HepG2 (cell line): ENCODE results near the gene ATP8B2. TPM values are rescaled to one million over a fixed set of nuclear protein-coding genes. Genes with fewer than 3 reads are reported as not detected.

Experiments used
- AKAP8 ChIP-seq: sonication (generic); formaldehyde crosslinking; IDR thresholded peaks from 2 replicates; pipeline ENCODE4 v1.5.1; 2020; ENCODE audit warnings: mild to moderate bottlenecking, missing genetic modification reagents
- DNMT3B ChIP-seq: conservative IDR thresholded peaks from 2 replicates; pipeline ENCODE4 v1.6.1; 2016; ENCODE audit warnings: missing biosample characterization, control low read depth
- FOSL1 ChIP-seq: sonication (generic); formaldehyde crosslinking; IDR thresholded peaks from 2 replicates; pipeline ENCODE4 v1.9.0; 2021; ENCODE audit warnings: missing genetic modification reagents, borderline replicate concordance
- HDAC1 ChIP-seq: sonication (generic); formaldehyde crosslinking; IDR thresholded peaks from 2 replicates; pipeline ENCODE4 v1.5.1; 2020; ENCODE audit warnings: mild to moderate bottlenecking, missing genetic modification reagents
- HMGA1 ChIP-seq: sonication (generic); formaldehyde crosslinking; conservative IDR thresholded peaks from 2 replicates; pipeline ENCODE4 v1.4.0; 2020; ENCODE audit warnings: missing genetic modification reagents
- IRX3 ChIP-seq: sonication (generic); formaldehyde crosslinking; IDR thresholded peaks from 2 replicates; pipeline ENCODE4 v1.8.1; 2023; ENCODE audit warnings: mild to moderate bottlenecking, low read depth, missing genetic modification reagents, borderline replicate concordance
- KDM6A ChIP-seq: IDR thresholded peaks from 2 replicates; pipeline ENCODE4 v1.6.1; 2016; ENCODE audit warnings: low read depth
- KLF13 ChIP-seq: sonication (generic); formaldehyde crosslinking; IDR thresholded peaks from 2 replicates; pipeline ENCODE4 v1.4.0; 2020; ENCODE audit warnings: mild to moderate bottlenecking, missing genetic modification reagents
- KMT2A ChIP-seq: sonication (generic); formaldehyde crosslinking; IDR thresholded peaks from 2 replicates; pipeline ENCODE4 v1.4.0; 2020; ENCODE audit warnings: missing genetic modification reagents
- NCOR1 ChIP-seq: fragments of 200-600 bp; sonication (generic); IDR thresholded peaks from 2 replicates; pipeline ENCODE4 v1.7.0; 2017; ENCODE audit warnings: antibody characterized with exemption, low read length, borderline replicate concordance
- NR2C2 ChIP-seq: sonication (generic); formaldehyde crosslinking; IDR thresholded peaks from 2 replicates; pipeline ENCODE4 v1.4.0; 2020; ENCODE audit warnings: missing genetic modification reagents, mild to moderate bottlenecking, moderate library complexity, borderline replicate concordance
- PHB2 ChIP-seq: fragments of 450-650 bp; IDR thresholded peaks from 2 replicates; pipeline ENCODE4 v1.6.1; 2018; ENCODE audit not compliant: partially characterized antibody
- SMAD3 ChIP-seq: sonication (generic); formaldehyde crosslinking; IDR thresholded peaks from 2 replicates; pipeline ENCODE4 v1.4.0; 2020; ENCODE audit warnings: missing genetic modification reagents
- SYNCRIP ChIP-seq: fragments of 200-400 bp; formaldehyde crosslinking; IDR thresholded peaks from 2 replicates; pipeline ENCODE4 v1.6.1; 2018; ENCODE audit warnings: mild to moderate bottlenecking, low read depth, low read length; ENCODE audit not compliant: insufficient read depth
- ZNF12 ChIP-seq: sonication (generic); formaldehyde crosslinking; IDR thresholded peaks from 2 replicates; pipeline ENCODE4 v1.5.0; 2020; ENCODE audit warnings: missing genetic modification reagents
- ZNF17 ChIP-seq: sonication (generic); formaldehyde crosslinking; IDR thresholded peaks from 2 replicates; pipeline ENCODE4 v1.5.0; 2020; ENCODE audit warnings: mild to moderate bottlenecking, missing genetic modification reagents
- ZNF234 ChIP-seq: sonication (generic); formaldehyde crosslinking; conservative IDR thresholded peaks from 2 replicates; pipeline ENCODE4 v1.5.1; 2020; ENCODE audit warnings: mild to moderate bottlenecking, missing genetic modification reagents
- ZNF430 ChIP-seq: sonication (generic); formaldehyde crosslinking; IDR thresholded peaks from 2 replicates; pipeline ENCODE4 v1.9.0; 2021; ENCODE audit warnings: mild to moderate bottlenecking, missing genetic modification reagents
- ZNF44 ChIP-seq: sonication (generic); formaldehyde crosslinking; IDR thresholded peaks from 2 replicates; pipeline ENCODE4 v1.5.1; 2020; ENCODE audit warnings: mild to moderate bottlenecking, missing genetic modification reagents
- ZNF563 ChIP-seq: sonication (generic); formaldehyde crosslinking; IDR thresholded peaks from 2 replicates; pipeline ENCODE4 v1.8.0; 2022; ENCODE audit warnings: mild to moderate bottlenecking, moderate library complexity, missing genetic modification reagents
- ZNF773 ChIP-seq: sonication (generic); formaldehyde crosslinking; IDR thresholded peaks from 2 replicates; pipeline ENCODE4 v1.4.0; 2020; ENCODE audit warnings: missing genetic modification reagents, borderline replicate concordance
- ZNF839 ChIP-seq: sonication (generic); formaldehyde crosslinking; IDR thresholded peaks from 2 replicates; pipeline ENCODE4 v1.4.0; 2020; ENCODE audit warnings: missing genetic modification reagents, mild to moderate bottlenecking, borderline replicate concordance
- ZNF841 ChIP-seq: sonication (generic); formaldehyde crosslinking; IDR thresholded peaks from 2 replicates; pipeline ENCODE4 v1.8.1; 2023; ENCODE audit warnings: missing genetic modification reagents, borderline replicate concordance
- polyA plus RNA-seq, 8 experiments: library from polyadenylated mRNA; depleted of rRNA in 3 of 8; stranded (reverse) in 7 of 8; unstranded in 1 of 8; fragments of >200 nt; fragmentation: Illumina TruSeq in 4 of 8; extraction: Trizol in 4 of 8; gene quantifications; 2 replicates each; pipeline versions ENCODE4 v1.2.1 to v1.2.3, GENCODE V29; 2011 to 2016; ENCODE audit warnings: low read depth in 4 of 8, missing spikeins in 1 of 8, mixed read lengths in 1 of 8; ENCODE audit not compliant: insufficient read depth in 1 of 8
- total RNA-seq, 5 experiments: library from RNA; depleted of rRNA; stranded (reverse); fragments of >200 nt; fragmentation: Illumina TruSeq; extraction: Trizol; gene quantifications; 2 replicates each; pipeline ENCODE4 v1.2.3, GENCODE V29; 2016; ENCODE audit warnings: low read depth in 1 of 5
- TF ChIP-seq, protein P1 (sequence below): IDR thresholded peaks from 2 replicates; pipeline ENCODE4 v1.6.1; 2016; ENCODE audit warnings: missing genetic modification reagents, missing compliant biosample characterization
- TF ChIP-seq, protein P2 (sequence below): sonication (generic); formaldehyde crosslinking; IDR thresholded peaks from 2 replicates; pipeline ENCODE4 v1.8.1; 2023; ENCODE audit warnings: mild to moderate bottlenecking, missing genetic modification reagents, borderline replicate concordance
- TF ChIP-seq, protein P3 (sequence below): sonication (generic); formaldehyde crosslinking; IDR thresholded peaks from 2 replicates; pipeline ENCODE4 v1.8.0; 2022; ENCODE audit warnings: low read depth, missing genetic modification reagents
- TF ChIP-seq, protein P4 (sequence below): sonication (generic); formaldehyde crosslinking; IDR thresholded peaks from 2 replicates; pipeline ENCODE4 v1.8.0; 2022; ENCODE audit warnings: mild to moderate bottlenecking, missing genetic modification reagents, moderate library complexity
- TF ChIP-seq, protein P5 (sequence below): IDR thresholded peaks from 2 replicates; pipeline ENCODE4 v1.6.1; 2016; ENCODE audit warnings: missing compliant biosample characterization, missing genetic modification reagents, borderline replicate concordance

ATP8B2 gene
- total and polyA plus RNA-seq, 2 of the 13 experiments (the other 11 are each of a cell fraction or from before 2014, with no cell fraction given) = 20.4 to 39.3 TPM

DNA sequence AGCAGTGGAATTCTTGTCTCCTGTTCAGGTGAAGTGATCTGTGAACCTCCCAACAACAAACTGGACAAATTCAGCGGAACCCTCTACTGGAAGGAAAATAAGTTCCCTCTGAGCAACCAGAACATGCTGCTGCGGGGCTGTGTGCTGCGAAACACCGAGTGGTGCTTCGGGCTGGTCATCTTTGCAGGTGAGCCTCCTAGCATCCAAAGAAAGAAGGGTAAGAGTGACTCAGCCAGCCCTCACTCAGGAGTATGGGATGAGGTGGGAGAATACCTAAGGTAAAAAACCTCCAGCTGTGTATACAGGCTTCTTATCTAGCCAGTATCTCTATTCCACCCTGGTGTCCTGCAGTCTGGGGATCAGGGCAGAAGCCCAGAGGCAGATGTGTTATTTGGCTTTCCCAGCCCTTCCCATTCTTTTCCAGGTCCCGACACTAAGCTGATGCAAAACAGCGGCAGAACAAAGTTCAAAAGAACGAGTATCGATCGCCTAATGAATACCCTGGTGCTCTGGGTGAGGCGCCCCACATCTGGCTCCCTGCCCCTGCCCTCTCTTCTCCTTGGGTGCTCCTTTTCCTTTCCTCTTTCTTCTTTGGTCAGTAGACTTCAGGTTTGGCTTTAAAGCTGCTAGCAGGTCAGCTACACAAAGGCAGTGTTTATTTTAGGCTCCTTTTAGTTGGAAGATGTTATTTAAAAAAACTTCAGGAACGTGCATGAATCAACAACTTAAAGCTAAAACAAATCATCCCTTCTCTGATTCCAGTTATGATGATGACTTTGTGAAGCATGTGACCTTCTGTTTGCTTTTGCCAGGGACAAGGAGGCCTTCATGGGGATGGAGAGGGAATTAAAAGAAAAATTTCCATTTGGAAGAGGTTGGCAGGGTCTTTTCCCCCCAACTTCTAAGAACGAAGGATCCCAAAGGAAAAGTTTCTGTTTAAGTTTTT, 9.0 kb downstream of the ATP8B2 start (continued):
- TF ChIP-seq SMAD3 (no peak), ZNF12 (CRISPR knock-in tag) (peak; percentile 7; the same call in 1 of the 2 replicates), FOSL1 (no peak), KDM6A (CRISPR knock-in tag) (peak; percentile 74), PHB2 (no peak), KLF13 (no peak), HDAC1 (peak; percentile 57), NCOR1 (peak; percentile 55; the same call in 1 of the 2 replicates), HMGA1 (no peak), ZNF44 (no peak), DNMT3B (CRISPR knock-in tag) (peak; percentile 13; the same call in 1 of the 2 replicates), AKAP8 (no peak), SYNCRIP (no peak), NR2C2 (no peak; the same call in 1 of the 2 replicates), ZNF17 (CRISPR knock-in tag) (no peak), IRX3 (CRISPR knock-in tag) (no peak), ZNF430 (CRISPR knock-in tag) (no peak), KMT2A (CRISPR knock-in tag) (peak; percentile 42; the same call in 1 of the 2 replicates), ZNF234 (CRISPR knock-in tag) (no peak), ZNF839 (CRISPR knock-in tag) (no peak), ZNF841 (CRISPR knock-in tag) (no peak), ZNF563 (CRISPR knock-in tag) (no peak), ZNF773 (no peak)
- TF ChIP-seq, protein P1, sequence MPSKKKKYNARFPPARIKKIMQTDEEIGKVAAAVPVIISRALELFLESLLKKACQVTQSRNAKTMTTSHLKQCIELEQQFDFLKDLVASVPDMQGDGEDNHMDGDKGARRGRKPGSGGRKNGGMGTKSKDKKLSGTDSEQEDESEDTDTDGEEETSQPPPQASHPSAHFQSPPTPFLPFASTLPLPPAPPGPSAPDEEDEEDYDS (CRISPR knock-in tag) = no peak
- TF ChIP-seq, protein P2, sequence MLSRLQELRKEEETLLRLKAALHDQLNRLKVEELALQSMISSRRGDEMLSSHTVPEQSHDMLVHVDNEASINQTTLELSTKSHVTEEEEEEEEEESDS (CRISPR knock-in tag) = no peak
- TF ChIP-seq, protein P3, sequence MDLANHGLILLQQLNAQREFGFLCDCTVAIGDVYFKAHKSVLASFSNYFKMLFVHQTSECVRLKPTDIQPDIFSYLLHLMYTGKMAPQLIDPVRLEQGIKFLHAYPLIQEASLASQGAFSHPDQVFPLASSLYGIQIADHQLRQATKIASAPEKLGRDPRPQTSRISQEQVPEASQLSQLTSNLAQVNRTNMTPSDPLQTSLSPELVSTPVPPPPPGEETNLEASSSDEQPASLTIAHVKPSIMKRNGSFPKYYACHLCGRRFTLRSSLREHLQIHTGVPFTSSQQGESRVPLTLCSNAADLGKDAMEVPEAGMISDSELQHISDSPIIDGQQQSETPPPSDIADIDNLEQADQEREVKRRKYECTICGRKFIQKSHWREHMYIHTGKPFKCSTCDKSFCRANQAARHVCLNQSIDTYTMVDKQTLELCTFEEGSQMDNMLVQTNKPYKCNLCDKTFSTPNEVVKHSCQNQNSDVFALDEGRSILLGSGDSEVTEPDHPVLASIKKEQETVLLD = no peak
- TF ChIP-seq, protein P4, sequence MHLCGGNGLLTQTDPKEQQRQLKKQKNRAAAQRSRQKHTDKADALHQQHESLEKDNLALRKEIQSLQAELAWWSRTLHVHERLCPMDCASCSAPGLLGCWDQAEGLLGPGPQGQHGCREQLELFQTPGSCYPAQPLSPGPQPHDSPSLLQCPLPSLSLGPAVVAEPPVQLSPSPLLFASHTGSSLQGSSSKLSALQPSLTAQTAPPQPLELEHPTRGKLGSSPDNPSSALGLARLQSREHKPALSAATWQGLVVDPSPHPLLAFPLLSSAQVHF (CRISPR knock-in tag) = no peak
- TF ChIP-seq, protein P5, sequence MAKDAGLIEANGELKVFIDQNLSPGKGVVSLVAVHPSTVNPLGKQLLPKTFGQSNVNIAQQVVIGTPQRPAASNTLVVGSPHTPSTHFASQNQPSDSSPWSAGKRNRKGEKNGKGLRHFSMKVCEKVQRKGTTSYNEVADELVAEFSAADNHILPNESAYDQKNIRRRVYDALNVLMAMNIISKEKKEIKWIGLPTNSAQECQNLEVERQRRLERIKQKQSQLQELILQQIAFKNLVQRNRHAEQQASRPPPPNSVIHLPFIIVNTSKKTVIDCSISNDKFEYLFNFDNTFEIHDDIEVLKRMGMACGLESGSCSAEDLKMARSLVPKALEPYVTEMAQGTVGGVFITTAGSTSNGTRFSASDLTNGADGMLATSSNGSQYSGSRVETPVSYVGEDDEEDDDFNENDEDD (CRISPR knock-in tag) = no peak
